Neural progenitor cell (in vitro differentiated cells): ENCODE data around the gene USP10. TPM values are rescaled to one million over a fixed set of nuclear protein-coding genes. Genes with fewer than 3 reads are reported as not detected.

Experiments
- DNase-seq: peaks from one replicate; pipeline ENCODE4 v3.0.0-alpha.2; 2016; ENCODE audit warnings: low spot score
- H2AFZ ChIP-seq: fragments of 200-600 bp; sonication (generic); replicated peaks from 2 replicates; pipeline ENCODE4 v1.6.1; 2016; ENCODE audit warnings: antibody characterized with exemption
- H3F3A ChIP-seq: fragments of 200-600 bp; sonication (generic); 2 replicates; pipeline ENCODE4 v1.6.1; 2016; ENCODE audit warnings: antibody characterized with exemption, low read depth
- H3K27ac ChIP-seq: fragments of 200-600 bp; sonication (generic); 2 replicates; pipeline ENCODE4 v1.5.1; 2016; ENCODE audit warnings: mild to moderate bottlenecking
- H3K27me3 ChIP-seq: fragments of 200-600 bp; sonication (generic); 2 replicates; pipeline ENCODE4 v1.6.1; 2016; ENCODE audit warnings: mild to moderate bottlenecking, moderate library complexity
- H3K36me3 ChIP-seq: fragments of 200-600 bp; sonication (generic); 2 replicates; pipeline ENCODE4 v1.5.1; 2016
- H3K4me1 ChIP-seq: fragments of 200-600 bp; sonication (generic); 2 replicates; pipeline ENCODE4 v1.6.1; 2016; ENCODE audit warnings: mixed run types
- H3K4me2 ChIP-seq: fragments of 200-600 bp; sonication (generic); 2 replicates; pipeline ENCODE4 v1.6.1; 2016
- H3K4me3 ChIP-seq: fragments of 200-600 bp; sonication (generic); 2 replicates; pipeline ENCODE4 v1.5.1; 2016
- H3K79me2 ChIP-seq: fragments of 200-600 bp; sonication (generic); 2 replicates; pipeline ENCODE4 v1.6.1; 2016; ENCODE audit warnings: low read depth
- H3K9ac ChIP-seq: fragments of 200-600 bp; sonication (generic); 2 replicates; pipeline ENCODE4 v1.6.1; 2016
- H3K9me3 ChIP-seq: fragments of 200-600 bp; sonication (generic); 2 replicates; pipeline ENCODE4 v1.5.1; 2016; ENCODE audit warnings: low read depth
- H4K20me1 ChIP-seq: fragments of 200-600 bp; sonication (generic); 2 replicates; pipeline ENCODE4 v1.6.1; 2016; ENCODE audit warnings: low read depth
- H3K27ac Mint-ChIP-seq: 3 replicates; pipeline ENCODE4 v1.8.0; 2021; ENCODE audit warnings: mixed read lengths
- H3K27me3 Mint-ChIP-seq: 2 replicates; pipeline ENCODE4 v1.8.0; 2022; ENCODE audit warnings: low read depth, mild to moderate bottlenecking, inconsistent platforms, moderate library complexity, mixed read lengths; ENCODE audit not compliant: insufficient read depth
- H3K36me3 Mint-ChIP-seq: 3 replicates; pipeline ENCODE4 v1.8.0; 2021; ENCODE audit warnings: mixed read lengths
- H3K4me1 Mint-ChIP-seq: 3 replicates; pipeline ENCODE4 v1.8.0; 2021; ENCODE audit warnings: mixed read lengths
- H3K4me3 Mint-ChIP-seq: 3 replicates; pipeline ENCODE4 v1.8.0; 2021; ENCODE audit warnings: mild to moderate bottlenecking, moderate library complexity, mixed read lengths
- H3K9me3 Mint-ChIP-seq: 3 replicates; pipeline ENCODE4 v1.8.0; 2020; ENCODE audit warnings: mixed read lengths
- CTCF ChIP-seq: fragments of 200-600 bp; sonication (generic); IDR thresholded peaks from 2 replicates; pipeline ENCODE4 v1.5.1; 2017; ENCODE audit warnings: antibody characterized with exemption, mild to moderate bottlenecking
- EZH2 ChIP-seq: fragments of 200-600 bp; sonication (generic); IDR thresholded peaks from 2 replicates; pipeline ENCODE4 v1.6.1; 2017; ENCODE audit warnings: antibody characterized with exemption, mild to moderate bottlenecking, moderate library complexity
- EZH2phosphoT487 ChIP-seq: fragments of 200-600 bp; sonication (generic); IDR thresholded peaks from 2 replicates; pipeline ENCODE4 v1.6.1; 2017; ENCODE audit warnings: antibody characterized with exemption
- total RNA-seq: library from RNA; depleted of rRNA; stranded (reverse); fragments of >200 nt; gene quantifications from 2 replicates; pipeline ENCODE4 v1.2.3, GENCODE V29; 2015; ENCODE audit warnings: low replicate concordance

The USP10 gene
- total RNA-seq, 1 donor from 2014 or later = 130 TPM

GRCh38 chr16:84823484-84823883, 123.7 kb downstream of the USP10 start:
- H3K4me1 Mint-ChIP-seq = peaks cover 49% of the 10 kb centered on the region
- H3K27ac Mint-ChIP-seq = no peak overlapping the region
- H3K4me1 ChIP-seq = no peaks in the 10 kb centered on the region
- H3K4me2 ChIP-seq = no peak overlapping the region
- no peak for DNase-seq
- no peaks in the 10 kb centered on the region for H3K79me2 ChIP-seq
- no peak for TF ChIP-seq EZH2
- TF ChIP-seq CTCF = no peak
- TF ChIP-seq EZH2phosphoT487 = no peak
- peaks cover 58% of the 10 kb centered on the region for H3K27me3 ChIP-seq
- peaks cover 37% of the 10 kb centered on the region for H3K27me3 Mint-ChIP-seq
- no peak overlapping the region for H3K4me3 Mint-ChIP-seq
- no peaks in the 10 kb centered on the region for H4K20me1 ChIP-seq
- H3K9ac ChIP-seq = no peak overlapping the region
- no peaks in the 10 kb centered on the region for H3F3A ChIP-seq
- no peaks in the 10 kb centered on the region for H3K9me3 Mint-ChIP-seq
- H3K4me3 ChIP-seq = no peak overlapping the region
- H3K36me3 ChIP-seq = no peaks in the 10 kb centered on the region
- H3K9me3 ChIP-seq = no peaks in the 10 kb centered on the region
- no peak overlapping the region for H2AFZ ChIP-seq
- no peaks in the 10 kb centered on the region for H3K36me3 Mint-ChIP-seq
- H3K27ac ChIP-seq = no peak overlapping the region

DNA sequence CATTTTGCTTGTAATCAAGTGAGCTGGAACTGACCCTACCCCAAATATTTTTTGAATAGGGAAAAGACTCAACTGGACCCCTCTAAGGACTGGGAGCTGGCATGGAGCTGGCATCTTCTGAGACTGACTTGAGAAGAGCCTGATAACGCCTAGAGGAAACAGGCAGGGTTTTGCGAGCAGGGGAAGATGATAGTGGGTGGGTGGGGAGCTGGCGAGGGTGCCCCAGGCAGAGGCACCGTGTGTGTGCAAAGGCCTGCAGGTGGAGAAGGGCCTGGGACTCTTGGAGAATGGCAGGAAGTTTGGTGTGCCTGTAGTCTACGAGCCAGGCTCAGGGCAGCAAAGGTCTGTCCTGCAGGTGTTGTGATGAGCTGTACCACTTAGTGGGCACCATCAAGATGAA, 124.1 kb downstream of the USP10 start:
- Histone ChIP-seq H3K4me1 (no peaks in the 10 kb centered on the region), H3K27ac (no peak overlapping the region), H3K9ac (no peak overlapping the region), H3K4me2 (no peak overlapping the region), H3K9me3 (no peaks in the 10 kb centered on the region), H3K79me2 (no peaks in the 10 kb centered on the region), H2AFZ (no peak overlapping the region), H3F3A (no peaks in the 10 kb centered on the region), H3K27me3 (peaks cover 54% of the 10 kb centered on the region), H3K36me3 (no peaks in the 10 kb centered on the region), H3K4me3 (no peak overlapping the region), H4K20me1 (no peaks in the 10 kb centered on the region)
- H3K9me3 Mint-ChIP-seq = no peaks in the 10 kb centered on the region
- DNase-seq = no peak
- H3K4me3 Mint-ChIP-seq = no peak overlapping the region
- TF ChIP-seq CTCF (no peak), EZH2 (no peak)
- no peaks in the 10 kb centered on the region for H3K36me3 Mint-ChIP-seq
- H3K27ac Mint-ChIP-seq = no peak overlapping the region
- H3K4me1 Mint-ChIP-seq = peaks cover 53% of the 10 kb centered on the region
- H3K27me3 Mint-ChIP-seq = peaks cover 33% of the 10 kb centered on the region

- Histone ChIP-seq H2AFZ (no peak overlapping the region), H4K20me1 (no peaks in the 10 kb centered on the region), H3K79me2 (no peaks in the 10 kb centered on the region), H3K27ac (no peak overlapping the region), H3K4me1 (no peaks in the 10 kb centered on the region), H3K9me3 (no peaks in the 10 kb centered on the region), H3F3A (no peaks in the 10 kb centered on the region), H3K36me3 (no peaks in the 10 kb centered on the region), H3K4me3 (no peak overlapping the region), H3K27me3 (peaks cover 33% of the 10 kb centered on the region), H3K4me2 (no peak overlapping the region), H3K9ac (no peak overlapping the region)
- H3K9me3 Mint-ChIP-seq = no peaks in the 10 kb centered on the region
- peaks cover 25% of the 10 kb centered on the region for H3K27me3 Mint-ChIP-seq
- H3K4me3 Mint-ChIP-seq = no peak overlapping the region
- H3K27ac Mint-ChIP-seq = no peak overlapping the region
- TF ChIP-seq EZH2phosphoT487 (no peak), CTCF (no peak), EZH2 (no peak)
- no peak for DNase-seq
- H3K4me1 Mint-ChIP-seq = peaks cover 47% of the 10 kb centered on the region
- H3K36me3 Mint-ChIP-seq = no peaks in the 10 kb centered on the region
Measured at GRCh38 chr16:84825896-84826557, 126.2 kb downstream of the USP10 start.
